ENCODE measurements around the gene ZSCAN22. TPM values are rescaled to one million over a fixed set of nuclear protein-coding genes. Genes with fewer than 3 reads are reported as not detected.

The ZSCAN22 gene
- total and polyA plus RNA-seq, 2 of the 4 experiments (the other 2 are of a cell fraction): 2.2 to 2.5 TPM

GRCh38 chr19:58380662-58381459 lies 54.1 kb downstream of the ZSCAN22 start, which contains the start of gene ZNF837 (continued):
- TF ChIP-seq, protein P1, sequence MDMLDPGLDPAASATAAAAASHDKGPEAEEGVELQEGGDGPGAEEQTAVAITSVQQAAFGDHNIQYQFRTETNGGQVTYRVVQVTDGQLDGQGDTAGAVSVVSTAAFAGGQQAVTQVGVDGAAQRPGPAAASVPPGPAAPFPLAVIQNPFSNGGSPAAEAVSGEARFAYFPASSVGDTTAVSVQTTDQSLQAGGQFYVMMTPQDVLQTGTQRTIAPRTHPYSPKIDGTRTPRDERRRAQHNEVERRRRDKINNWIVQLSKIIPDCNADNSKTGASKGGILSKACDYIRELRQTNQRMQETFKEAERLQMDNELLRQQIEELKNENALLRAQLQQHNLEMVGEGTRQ (IDR thresholded peaks at IDR 0.05; ENCODE audit: low read depth, low read length): peak; percentile 33; the same call in 1 of the 2 replicates

- Histone ChIP-seq H3K36me3 (ENCODE audit: control insufficient read depth, insufficient read depth, low read length) (no peaks in the 10 kb centered on the region), H4K5ac (ENCODE audit: low read depth, low read length) (peak overlapping the region; percentile 10), H4K91ac (ENCODE audit: insufficient read depth, low read depth, low read length) (peak overlapping the region; percentile 69; the same call in 1 of the 2 replicates), H2AK5ac (ENCODE audit: low read depth, low read length) (peak overlapping the region; percentile 49; the same call in 1 of the 2 replicates), H3K79me1 (ENCODE audit: low read depth in 1 of 2, low read length in 2 of 2) (peaks cover 22 to 44% of the 10 kb centered on the region in 2 experiments; a peak in 3 of 4 replicates), H3K18ac (ENCODE audit: low read depth, low read length) (no peak overlapping the region), H2BK5ac (ENCODE audit: low read depth, low read length, poor library complexity, severe bottlenecking) (peak overlapping the region; percentile 8), H3K27ac (ENCODE audit: insufficient read depth, low read length) (peak overlapping the region; percentile 22), H2AFZ (replicated peaks; ENCODE audit: low read length, poor library complexity) (peak overlapping the region; percentile 97), H2BK20ac (ENCODE audit: low read depth, low read length) (no peak overlapping the region), H3K14ac (replicated peaks; ENCODE audit: low read depth, low read length) (peak overlapping the region; percentile 31), H3K56ac (ENCODE audit: extremely low read depth, insufficient read depth, low read length) (0 out of 2 replicates have a peak overlapping the region, but pooled peaks have one; percentile 31), H3K4me2 (ENCODE audit: low read depth, low read length) (peak overlapping the region; percentile 63), H3K4ac (ENCODE audit: low read depth, low read length) (peak overlapping the region; percentile 61), H2AK9ac (replicated peaks; ENCODE audit: low read depth, low read length, poor library complexity) (peak overlapping the region; percentile 42), H3K23ac (ENCODE audit: low read depth, low read length) (peak overlapping the region; percentile 50; the same call in 1 of the 2 replicates), H4K20me1 (ENCODE audit: insufficient read depth, low read length) (no peaks in the 10 kb centered on the region), H3K9ac (ENCODE audit: low read depth, low read length) (peak overlapping the region; percentile 60), H3K27me3 (ENCODE audit: control insufficient read depth, insufficient read depth, low read length) (no peaks in the 10 kb centered on the region), H2BK15ac (ENCODE audit: low read depth, low read length) (no peak overlapping the region), H3K9me1 (ENCODE audit: insufficient read depth, low read length) (peaks cover 29% of the 10 kb centered on the region), H4K8ac (ENCODE audit: low read depth in 2 of 2, low read length in 2 of 2) (peak overlapping the region; percentile 48 to 76; a peak in 3 of 4 replicates), H2BK120ac (ENCODE audit: low read depth, low read length) (no peak overlapping the region), H3K4me1 (ENCODE audit: control insufficient read depth, insufficient read depth, low read length) (peaks cover 16% of the 10 kb centered on the region), H3K9me3 (ENCODE audit: control insufficient read depth, insufficient read depth, low read length) (no peaks in the 10 kb centered on the region), H3K4me3 (ENCODE audit: insufficient read depth, low read depth, low read length) (peak overlapping the region; percentile 56)
- ATAC-seq (ENCODE audit: low read depth) (no peak), DNase-seq (no peak)
- WGBS, 2 experiments (ENCODE audit: extremely low coverage in 2 of 2, insufficient read length in 1 of 2): 42% methylated on average over 10 of the region's 26 CpGs; no CpG with 5 or more reads in 1 of the 2 experiments
- dilution Hi-C loops (cut with HindIII; ENCODE audit: low sequenced_read_pairs, unreplicated experiment): no loop called here
- POLR2A ChIA-PET (ENCODE audit: unreplicated experiment): no interaction called here
- intact Hi-C loops (cut with micrococcal nuclease): no loop called here
- CTCF ChIA-PET: interaction anchor here (0.5 kb wide), 1 partner anchor 81 kb away, joined by 4 read pairs; no protein-coding TSS in a partner anchor
- in situ Hi-C loops (cut with MboI; ENCODE audit: low sequenced_read_pairs): no loop called here
- BruUV-seq (replicated peaks): no TSS peak
- no peak for TF ChIP-seq MAZ (IDR thresholded peaks at IDR 0.05; ENCODE audit: borderline replicate concordance, low read depth, low read length)
- TF ChIP-seq, protein P1 (IDR thresholded peaks at IDR 0.05; ENCODE audit: low read depth, low read length): no peak
- no peak for TF ChIP-seq NFE2L2 (IDR thresholded peaks at IDR 0.05; ENCODE audit: low read depth, low read length)
- TF ChIP-seq MAFK (IDR thresholded peaks at IDR 0.05; ENCODE audit: low read depth, low read length): no peak
- no peak for TF ChIP-seq CEBPB (IDR thresholded peaks at IDR 0.05; ENCODE audit: low read depth, low read length)
- no peak for TF ChIP-seq POLR2A (IDR thresholded peaks at IDR 0.05; ENCODE audit: low read depth, low read length)
- TF ChIP-seq RAD21 (IDR thresholded peaks at IDR 0.05; ENCODE audit: low read length): no peak
- no peak for TF ChIP-seq ELK1 (IDR thresholded peaks at IDR 0.05; ENCODE audit: borderline replicate concordance, low read depth, low read length)
- no peak for TF ChIP-seq MXI1 (IDR thresholded peaks at IDR 0.05; ENCODE audit: borderline replicate concordance, low read depth, low read length)
- no peak for TF ChIP-seq RCOR1 (IDR thresholded peaks at IDR 0.05; ENCODE audit: insufficient replicate concordance, low read length)
Measured at GRCh38 chr19:58381460-58382212, 54.8 kb downstream of the ZSCAN22 start.
